ENCODE results near the gene ARFIP1. TPM values are rescaled to one million over a fixed set of nuclear protein-coding genes. Genes with fewer than 3 reads are reported as not detected.
"Not testable (repeated sequence)": the region's sequence is repeated elsewhere in the genome, so short reads cannot be mapped to it uniquely, and the experiment has no call there.

The ARFIP1 gene
- total RNA-seq, 1 donor from 2014 or later = 16.6 TPM

DNA sequence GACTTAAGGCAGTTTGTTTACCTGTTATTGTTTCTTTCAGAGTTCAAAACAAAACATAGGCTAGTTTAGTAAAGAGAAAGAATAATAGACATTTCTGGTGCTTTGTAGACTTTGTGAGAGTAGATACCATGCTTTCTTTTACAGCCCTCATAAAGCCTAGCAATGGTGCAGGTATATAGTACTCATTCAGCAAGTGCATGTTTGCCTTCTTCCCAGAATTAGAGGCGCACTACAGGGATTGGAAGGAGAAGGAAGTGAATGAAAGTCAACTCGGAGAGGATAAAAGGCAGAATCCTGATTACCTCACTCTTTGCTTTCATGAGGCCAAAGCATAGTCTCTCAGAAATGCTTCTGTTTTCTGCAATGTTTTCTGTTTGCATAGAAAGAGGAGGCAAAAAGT is 113.2 kb downstream of the ARFIP1 start:
- no peaks in the 10 kb centered on the region for H3K9me3 Mint-ChIP-seq
- H3K4me1 Mint-ChIP-seq (ENCODE audit: low read depth) = peaks cover 9% of the 10 kb centered on the region
- H3K27ac Mint-ChIP-seq = no peak overlapping the region
- H3K36me3 Mint-ChIP-seq (ENCODE audit: low read depth) = peaks cover 16% of the 10 kb centered on the region
- no peaks in the 10 kb centered on the region for H3K27me3 Mint-ChIP-seq (ENCODE audit: low read depth)
- H3K4me3 Mint-ChIP-seq (ENCODE audit: low read depth) = no peak overlapping the region
- intact Hi-C loops (cut with micrococcal nuclease) = no loop called here
- no peak for DNase-seq (ENCODE audit: low spot score)

DNA sequence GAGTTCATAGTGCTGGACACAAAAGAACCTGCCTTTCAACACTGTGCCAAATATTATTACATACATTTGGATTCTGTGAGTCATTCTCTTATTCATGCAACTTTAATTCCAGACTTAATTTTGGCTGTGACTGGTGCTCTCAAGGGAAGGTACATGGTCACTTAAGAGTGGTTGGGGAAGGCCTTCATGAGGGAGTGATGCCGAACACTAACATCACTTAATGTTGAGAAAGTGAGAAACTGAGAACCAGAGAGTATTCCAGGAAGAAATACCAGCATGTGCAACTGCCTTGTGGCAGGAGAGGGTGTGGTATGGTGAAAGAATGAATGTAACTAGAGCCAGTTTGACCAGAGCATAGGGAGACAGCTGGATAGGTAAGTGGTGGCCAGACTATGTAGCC is 114.9 kb downstream of the ARFIP1 start:
- no peak overlapping the region for H3K27ac Mint-ChIP-seq
- no peaks in the 10 kb centered on the region for H3K9me3 Mint-ChIP-seq
- H3K4me3 Mint-ChIP-seq (ENCODE audit: low read depth) = no peak overlapping the region
- peaks cover 11% of the 10 kb centered on the region for H3K4me1 Mint-ChIP-seq (ENCODE audit: low read depth)
- intact Hi-C loops (cut with micrococcal nuclease) = no loop called here
- DNase-seq (ENCODE audit: low spot score) = no peak
- H3K36me3 Mint-ChIP-seq (ENCODE audit: low read depth) = peaks cover 19% of the 10 kb centered on the region
- no peaks in the 10 kb centered on the region for H3K27me3 Mint-ChIP-seq (ENCODE audit: low read depth)

DNA sequence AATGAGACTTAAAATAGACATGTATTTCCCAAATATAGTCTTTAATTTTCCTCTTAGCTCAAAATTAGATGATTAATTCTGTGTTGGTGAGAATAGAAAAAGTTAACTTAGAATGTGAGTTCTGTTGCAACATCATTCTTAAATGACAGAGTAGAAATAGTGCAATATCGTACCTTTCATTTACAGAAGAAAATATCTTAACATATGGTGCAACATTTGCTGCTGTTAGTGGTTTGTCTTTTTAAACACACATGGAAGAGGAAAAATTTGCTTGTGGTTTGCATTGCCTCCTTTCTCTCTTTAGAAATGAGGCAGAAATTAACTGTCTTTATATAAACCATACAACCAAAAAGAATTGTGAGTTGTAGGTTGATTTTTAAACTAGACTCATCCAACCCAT is 117.1 kb downstream of the ARFIP1 start:
- Mint-ChIP-seq H3K27ac (no peak overlapping the region), H3K9me3 (no peaks in the 10 kb centered on the region), H3K4me3 (ENCODE audit: low read depth) (no peak overlapping the region), H3K36me3 (ENCODE audit: low read depth) (peaks cover 15% of the 10 kb centered on the region), H3K4me1 (ENCODE audit: low read depth) (peaks cover 11% of the 10 kb centered on the region), H3K27me3 (ENCODE audit: low read depth) (no peaks in the 10 kb centered on the region)
- DNase-seq (ENCODE audit: low spot score) = no peak
- intact Hi-C loops (cut with micrococcal nuclease) = no loop called here

DNA sequence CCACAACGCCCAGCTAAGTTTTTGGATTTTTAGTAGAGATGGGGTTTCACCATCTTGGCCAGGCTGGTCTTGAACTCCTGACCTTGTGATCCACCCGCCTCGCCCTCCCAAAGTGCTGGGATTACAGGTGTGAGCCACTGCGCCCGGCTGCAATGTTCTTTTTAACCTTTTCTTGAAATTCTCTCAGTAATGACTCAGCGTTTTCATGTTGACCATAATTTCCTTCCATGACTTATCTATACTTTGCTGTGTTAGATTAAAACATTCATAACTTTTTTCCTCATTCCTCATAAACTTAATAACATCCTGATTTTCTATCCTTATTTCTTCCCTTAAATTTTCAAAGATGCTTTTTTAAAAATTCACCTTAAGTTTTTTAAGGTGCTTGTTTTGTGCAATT is 118.4 kb downstream of the ARFIP1 start:
- H3K27ac Mint-ChIP-seq; H3K4me3 Mint-ChIP-seq (ENCODE audit: low read depth); DNase-seq (ENCODE audit: low spot score); H3K9me3 Mint-ChIP-seq; H3K27me3 Mint-ChIP-seq (ENCODE audit: low read depth); intact Hi-C loops (cut with micrococcal nuclease); H3K36me3 Mint-ChIP-seq (ENCODE audit: low read depth): not testable (repeated sequence)
- H3K4me1 Mint-ChIP-seq (ENCODE audit: low read depth) = peaks cover 11% of the 10 kb centered on the region

- no peaks in the 10 kb centered on the region for H3K27me3 Mint-ChIP-seq (ENCODE audit: low read depth)
- no peak for DNase-seq (ENCODE audit: low spot score)
- no peaks in the 10 kb centered on the region for H3K9me3 Mint-ChIP-seq
- no peak overlapping the region for H3K27ac Mint-ChIP-seq
- H3K36me3 Mint-ChIP-seq (ENCODE audit: low read depth) = peaks cover 10% of the 10 kb centered on the region
- no peak overlapping the region for H3K4me3 Mint-ChIP-seq (ENCODE audit: low read depth)
- peaks cover 11% of the 10 kb centered on the region for H3K4me1 Mint-ChIP-seq (ENCODE audit: low read depth)
- intact Hi-C loops (cut with micrococcal nuclease) = no loop called here
Observed at GRCh38 chr4:152898606-152899005, 118.9 kb downstream of the ARFIP1 start.

GRCh38 chr4:152900395-152900794 is 120.6 kb downstream of the ARFIP1 start:
- H3K27ac Mint-ChIP-seq = no peak overlapping the region
- intact Hi-C loops (cut with micrococcal nuclease) = no loop called here
- no peak overlapping the region for H3K4me3 Mint-ChIP-seq (ENCODE audit: low read depth)
- no peaks in the 10 kb centered on the region for H3K9me3 Mint-ChIP-seq
- peaks cover 13% of the 10 kb centered on the region for H3K36me3 Mint-ChIP-seq (ENCODE audit: low read depth)
- DNase-seq (ENCODE audit: low spot score) = no peak
- H3K4me1 Mint-ChIP-seq (ENCODE audit: low read depth) = peaks cover 11% of the 10 kb centered on the region
- H3K27me3 Mint-ChIP-seq (ENCODE audit: low read depth) = no peaks in the 10 kb centered on the region

- no peaks in the 10 kb centered on the region for H3K9me3 Mint-ChIP-seq
- H3K27me3 Mint-ChIP-seq (ENCODE audit: low read depth) = no peaks in the 10 kb centered on the region
- peaks cover 7% of the 10 kb centered on the region for H3K4me1 Mint-ChIP-seq (ENCODE audit: low read depth)
- DNase-seq (ENCODE audit: low spot score) = no peak
- intact Hi-C loops (cut with micrococcal nuclease) = no loop called here
- H3K27ac Mint-ChIP-seq = no peak overlapping the region
- no peak overlapping the region for H3K4me3 Mint-ChIP-seq (ENCODE audit: low read depth)
- peaks cover 7% of the 10 kb centered on the region for H3K36me3 Mint-ChIP-seq (ENCODE audit: low read depth)
Observed at GRCh38 chr4:152901205-152901604, 121.5 kb downstream of the ARFIP1 start.

DNA sequence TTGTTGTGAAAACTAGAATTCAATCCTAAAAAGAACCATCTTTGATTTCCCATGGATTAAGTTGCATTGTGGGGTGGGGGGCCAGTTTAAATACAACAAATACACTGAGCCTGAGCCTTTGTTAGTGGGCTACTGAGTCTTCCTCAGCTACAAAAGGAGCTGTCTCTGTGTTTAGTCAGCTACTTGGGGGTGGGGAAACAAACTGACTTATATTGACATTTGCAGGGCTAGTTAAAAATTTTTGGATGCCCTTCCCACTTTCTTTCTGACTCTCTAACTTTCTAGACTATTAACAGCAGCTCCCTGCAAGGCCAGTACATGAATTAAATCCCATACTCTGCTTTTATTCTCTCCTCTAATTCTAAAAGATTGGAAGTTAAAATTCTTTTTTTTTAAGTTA is 123.9 kb downstream of the ARFIP1 start:
- no peaks in the 10 kb centered on the region for H3K27me3 Mint-ChIP-seq (ENCODE audit: low read depth)
- intact Hi-C loops (cut with micrococcal nuclease) = no loop called here
- H3K4me1 Mint-ChIP-seq (ENCODE audit: low read depth) = no peaks in the 10 kb centered on the region
- H3K9me3 Mint-ChIP-seq = no peaks in the 10 kb centered on the region
- H3K36me3 Mint-ChIP-seq (ENCODE audit: low read depth) = peaks cover 17% of the 10 kb centered on the region
- H3K27ac Mint-ChIP-seq = no peak overlapping the region
- H3K4me3 Mint-ChIP-seq (ENCODE audit: low read depth) = no peak overlapping the region
- no peak for DNase-seq (ENCODE audit: low spot score)

- intact Hi-C loops (cut with micrococcal nuclease) = no loop called here
Observed at GRCh38 chr4:152909901-152910300, 130.1 kb downstream of the ARFIP1 start.

GRCh38 chr4:152910521-152910920 is 130.8 kb downstream of the ARFIP1 start:
- H3K4me3 Mint-ChIP-seq (ENCODE audit: low read depth) = no peak overlapping the region
- intact Hi-C loops (cut with micrococcal nuclease) = no loop called here

More at GRCh38 chr4:152909901-152910300, 130.1 kb downstream of the ARFIP1 start:
- DNase-seq (ENCODE audit: low spot score) = no peak
- Mint-ChIP-seq H3K4me3 (ENCODE audit: low read depth) (no peak overlapping the region), H3K9me3 (no peaks in the 10 kb centered on the region), H3K4me1 (ENCODE audit: low read depth) (no peaks in the 10 kb centered on the region), H3K27me3 (ENCODE audit: low read depth) (no peaks in the 10 kb centered on the region), H3K36me3 (ENCODE audit: low read depth) (peaks cover 21% of the 10 kb centered on the region), H3K27ac (no peak overlapping the region)

DNA sequence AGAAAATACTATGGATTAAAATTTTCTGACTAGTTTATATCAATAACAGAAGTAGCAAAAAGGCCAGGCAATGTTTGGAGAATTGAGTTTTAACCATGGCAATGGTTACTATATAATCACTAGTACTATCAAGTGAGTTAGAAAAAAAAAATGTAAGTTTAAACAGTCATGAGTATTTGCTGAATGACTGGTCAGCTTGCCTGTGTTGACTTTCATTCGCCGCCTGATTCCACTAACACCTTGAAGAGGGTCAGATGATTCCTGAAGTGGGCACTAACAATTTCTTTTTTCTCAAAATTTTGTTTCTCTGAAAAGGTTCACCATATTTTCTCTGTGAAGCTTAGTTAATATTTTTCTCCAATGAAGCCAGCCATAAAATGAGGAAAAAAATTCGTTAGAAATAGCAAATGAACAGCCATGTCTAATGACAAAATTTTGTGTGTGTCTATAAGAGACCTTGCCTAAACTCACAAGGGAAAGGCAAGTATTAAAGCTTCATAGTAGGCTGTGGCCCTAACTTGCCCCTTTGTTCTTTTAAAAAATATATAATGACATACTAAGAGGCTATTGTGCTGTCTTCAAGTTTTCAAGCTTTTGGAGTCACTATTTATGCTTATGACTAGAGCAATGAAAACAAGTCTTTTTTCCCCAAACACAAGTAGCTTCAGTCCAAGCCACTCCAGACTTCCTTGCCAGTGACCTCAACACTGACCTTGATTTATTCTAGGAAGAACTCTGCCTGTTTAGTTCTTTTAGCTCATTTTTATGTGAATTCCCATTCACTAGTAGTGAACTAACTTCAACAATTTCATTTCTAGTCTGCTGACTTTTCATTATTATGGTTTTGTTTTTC is 138.0 kb downstream of the ARFIP1 start:
- peaks cover 20% of the 10 kb centered on the region for H3K9me3 Mint-ChIP-seq
- H3K4me1 Mint-ChIP-seq (ENCODE audit: low read depth) = no peaks in the 10 kb centered on the region
- no peak overlapping the region for H3K27ac Mint-ChIP-seq
- peaks cover 5% of the 10 kb centered on the region for H3K36me3 Mint-ChIP-seq (ENCODE audit: low read depth)
- intact Hi-C loops (cut with micrococcal nuclease) = no loop called here
- DNase-seq (ENCODE audit: low spot score) = no peak
- H3K4me3 Mint-ChIP-seq (ENCODE audit: low read depth) = no peak overlapping the region
- H3K27me3 Mint-ChIP-seq (ENCODE audit: low read depth) = peaks cover 2% of the 10 kb centered on the region

More at GRCh38 chr4:152910521-152910920, 130.8 kb downstream of the ARFIP1 start:
- Mint-ChIP-seq H3K9me3 (no peaks in the 10 kb centered on the region), H3K27ac (no peak overlapping the region), H3K36me3 (ENCODE audit: low read depth) (peaks cover 21% of the 10 kb centered on the region), H3K27me3 (ENCODE audit: low read depth) (no peaks in the 10 kb centered on the region), H3K4me1 (ENCODE audit: low read depth) (no peaks in the 10 kb centered on the region)
- DNase-seq (ENCODE audit: low spot score) = no peak

DNA sequence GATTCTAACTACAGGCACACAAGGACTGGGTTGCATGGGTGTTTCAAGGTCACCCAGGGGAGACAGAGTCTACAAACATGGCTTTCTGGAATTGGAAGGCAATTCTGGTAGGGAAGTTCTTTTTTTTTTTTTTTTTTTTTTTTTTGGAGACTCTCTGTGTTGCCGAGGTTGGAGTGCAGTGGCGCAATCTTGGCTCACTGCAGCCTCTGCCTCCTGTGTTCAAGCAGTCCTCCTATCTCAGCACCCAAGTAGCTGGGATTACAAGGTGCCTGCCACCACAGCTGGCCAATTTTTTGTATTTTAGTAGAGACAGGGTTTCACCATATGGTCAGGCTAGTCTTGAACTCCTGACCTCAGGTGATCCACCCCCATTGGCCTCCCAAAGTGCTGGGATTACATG is 140.1 kb downstream of the ARFIP1 start:
- peaks cover 2% of the 10 kb centered on the region for H3K27me3 Mint-ChIP-seq (ENCODE audit: low read depth)

DNA sequence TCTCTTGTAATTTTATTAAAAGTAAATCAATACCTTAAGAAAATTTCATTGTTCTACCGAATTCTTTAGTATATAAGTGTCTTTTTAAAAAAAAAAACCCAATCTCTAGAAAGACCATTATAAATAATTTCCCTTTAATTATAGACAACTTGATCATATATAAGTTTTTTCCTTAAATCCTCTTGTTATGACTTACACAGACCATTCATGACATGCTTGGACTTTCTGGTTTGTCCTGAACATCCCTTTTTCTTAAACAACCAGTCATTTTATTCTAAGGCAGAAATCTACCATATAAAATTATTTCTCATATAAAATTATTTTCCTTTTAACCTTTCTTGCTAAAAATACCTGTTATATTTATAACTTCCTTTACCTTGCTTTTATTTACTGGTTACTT is 141.0 kb downstream of the ARFIP1 start:
- no peaks in the 10 kb centered on the region for H3K4me1 Mint-ChIP-seq (ENCODE audit: low read depth)
- no peak for DNase-seq (ENCODE audit: low spot score)
- H3K36me3 Mint-ChIP-seq (ENCODE audit: low read depth) = peaks cover 5% of the 10 kb centered on the region
- intact Hi-C loops (cut with micrococcal nuclease) = no loop called here
- H3K9me3 Mint-ChIP-seq = peaks cover 20% of the 10 kb centered on the region
- no peak overlapping the region for H3K27ac Mint-ChIP-seq
- H3K4me3 Mint-ChIP-seq (ENCODE audit: low read depth) = no peak overlapping the region
- H3K27me3 Mint-ChIP-seq (ENCODE audit: low read depth) = peaks cover 2% of the 10 kb centered on the region

More for the DNA sequence above, 140.1 kb downstream of the ARFIP1 start:
- no peak for DNase-seq (ENCODE audit: low spot score)
- intact Hi-C loops (cut with micrococcal nuclease) = no loop called here
- peaks cover 20% of the 10 kb centered on the region for H3K9me3 Mint-ChIP-seq
- no peaks in the 10 kb centered on the region for H3K4me1 Mint-ChIP-seq (ENCODE audit: low read depth)
- H3K27ac Mint-ChIP-seq = no peak overlapping the region
- H3K4me3 Mint-ChIP-seq (ENCODE audit: low read depth) = no peak overlapping the region
- H3K36me3 Mint-ChIP-seq (ENCODE audit: low read depth) = peaks cover 5% of the 10 kb centered on the region

Data from activated T-helper 2 cell treated with anti-CD3 and anti-CD28 coated beads, Interferon-gamma antibody, Interleukin-2, Interleukin-4, amounts not matched to agents 10 μg/mL and 5 μg/mL and 100 μg/mL, durations not matched to agents 14 hours and 24 hours and 36 hours (primary cell).